ENCODE data around the gene SBSN. TPM values are rescaled to one million over a fixed set of nuclear protein-coding genes. Genes with fewer than 3 reads are reported as not detected.

Gene SBSN
- total RNA-seq, 1 experiment from 2014 or later, result 0.39 TPM

GRCh38 chr19:35513628-35514281, 14.4 kb downstream of the SBSN start, which contains the start of gene DMKN:
DMKN (minus strand) TSS chr19:35513649; CDS start chr19:35513475, 174 bp downstream.
- ATAC-seq, result no peak
- Histone ChIP-seq H3K4me1 (ENCODE audit: control insufficient read depth, insufficient read depth, low read length) (peaks cover 10% of the 10 kb centered on the region; the same call in 1 of the 2 replicates), H3K9me3 (ENCODE audit: control insufficient read depth, insufficient read depth, low read depth, low read length) (no peaks in the 10 kb centered on the region), H3K27me3 (ENCODE audit: control insufficient read depth, insufficient read depth, low read length) (peaks cover 8% of the 10 kb centered on the region), H3K4me3 (ENCODE audit: low read depth in 2 of 2, low read length in 2 of 2) (no peak within 1 kb of the TSS), H3K36me3 (ENCODE audit: control insufficient read depth, insufficient read depth, low read length) (no peaks in the 10 kb centered on the region; the same call in 1 of the 2 replicates), H3K27ac (ENCODE audit: low read length) (no peak within 1 kb of the TSS)
- DNase-seq (ENCODE audit: low read depth, low spot score), result no peak
- ChIA-PET CTCF (interaction anchor here (0.6 kb wide), 1 partner anchor 356 kb away, joined by 8 read pairs; no protein-coding TSS in a partner anchor), POLR2A (no interaction called here)
- BruUV-seq (replicated peaks), result no TSS peak
- intact Hi-C loops (cut with micrococcal nuclease; ENCODE audit: unreplicated experiment) (no loop called here), in situ Hi-C loops (cut with HindIII; ENCODE audit: low pct_unique_long_range_greater_than_20kb, low sequenced_read_pairs) (no loop called here)
- TF ChIP-seq TCF7L2 (IDR thresholded peaks at IDR 0.05; ENCODE audit: low read depth, low read length) (no peak), CTCF (IDR thresholded peaks at IDR 0.05) (no peak), POLR2AphosphoS5 (IDR thresholded peaks at IDR 0.05; ENCODE audit: low read depth, low read length) (no peak), REST (IDR thresholded peaks at IDR 0.05; ENCODE audit: insufficient read depth in 1 of 2, low read depth in 2 of 2, low read length in 1 of 2) (no peak), SIN3A (IDR thresholded peaks at IDR 0.05; ENCODE audit: borderline replicate concordance, insufficient read depth, low read depth, low read length) (no peak)

- DNase-seq (ENCODE audit: low read depth, low spot score) (no peak), ATAC-seq (no peak)
- H3K27me3 ChIP-seq (ENCODE audit: control insufficient read depth, insufficient read depth, low read length), result peaks cover 14% of the 10 kb centered on the region
- no TSS peak for BruUV-seq (replicated peaks)
- H3K4me1 ChIP-seq (ENCODE audit: control insufficient read depth, insufficient read depth, low read length), result peaks cover 10% of the 10 kb centered on the region; the same call in 1 of the 2 replicates
- no peak for TF ChIP-seq POLR2AphosphoS5 (IDR thresholded peaks at IDR 0.05; ENCODE audit: low read depth, low read length)
- no peak for TF ChIP-seq CTCF (IDR thresholded peaks at IDR 0.05)
- TF ChIP-seq REST (IDR thresholded peaks at IDR 0.05; ENCODE audit: insufficient read depth in 1 of 2, low read depth in 2 of 2, low read length in 1 of 2), result no peak
- TF ChIP-seq SIN3A (IDR thresholded peaks at IDR 0.05; ENCODE audit: borderline replicate concordance, insufficient read depth, low read depth, low read length), result no peak
- no peak for TF ChIP-seq TCF7L2 (IDR thresholded peaks at IDR 0.05; ENCODE audit: low read depth, low read length)
- H3K4me3 ChIP-seq (ENCODE audit: low read depth in 2 of 2, low read length in 2 of 2), result no peak overlapping the region
- no peaks in the 10 kb centered on the region for H3K9me3 ChIP-seq (ENCODE audit: control insufficient read depth, insufficient read depth, low read depth, low read length)
- in situ Hi-C loops (cut with HindIII; ENCODE audit: low pct_unique_long_range_greater_than_20kb, low sequenced_read_pairs), result no loop called here
- no peaks in the 10 kb centered on the region; the same call in 1 of the 2 replicates for H3K36me3 ChIP-seq (ENCODE audit: control insufficient read depth, insufficient read depth, low read length)
- intact Hi-C loops (cut with micrococcal nuclease; ENCODE audit: unreplicated experiment), result no loop called here
- POLR2A ChIA-PET, result no interaction called here
- CTCF ChIA-PET, result interaction anchor here (0.6 kb wide), 1 partner anchor 357 kb away, joined by 8 read pairs; no protein-coding TSS in a partner anchor
- H3K27ac ChIP-seq (ENCODE audit: low read length), result no peak overlapping the region
Measured at GRCh38 chr19:35512831-35513627, 15.1 kb downstream of the SBSN start.

Measured in Panc1 (cell line).